Stimulated activated CD8-positive, alpha-beta memory T cell treated with anti-CD3 and anti-CD28 coated beads, Interleukin-2, amount 100 ng/mL, for 48 hours (primary cell): Measurements from ENCODE around the gene SNRPA.
"Not testable (repeated sequence)": the region's sequence is repeated elsewhere in the genome, so short reads cannot be mapped to it uniquely, and the experiment has no call there.

Source experiments
- DNase-seq, 2 donors: peaks; one replicate each; pipeline ENCODE4 v3.0.0-alpha.2; 2020; ENCODE audit warnings: low read depth in 2 of 2

The SNRPA gene

DNA sequence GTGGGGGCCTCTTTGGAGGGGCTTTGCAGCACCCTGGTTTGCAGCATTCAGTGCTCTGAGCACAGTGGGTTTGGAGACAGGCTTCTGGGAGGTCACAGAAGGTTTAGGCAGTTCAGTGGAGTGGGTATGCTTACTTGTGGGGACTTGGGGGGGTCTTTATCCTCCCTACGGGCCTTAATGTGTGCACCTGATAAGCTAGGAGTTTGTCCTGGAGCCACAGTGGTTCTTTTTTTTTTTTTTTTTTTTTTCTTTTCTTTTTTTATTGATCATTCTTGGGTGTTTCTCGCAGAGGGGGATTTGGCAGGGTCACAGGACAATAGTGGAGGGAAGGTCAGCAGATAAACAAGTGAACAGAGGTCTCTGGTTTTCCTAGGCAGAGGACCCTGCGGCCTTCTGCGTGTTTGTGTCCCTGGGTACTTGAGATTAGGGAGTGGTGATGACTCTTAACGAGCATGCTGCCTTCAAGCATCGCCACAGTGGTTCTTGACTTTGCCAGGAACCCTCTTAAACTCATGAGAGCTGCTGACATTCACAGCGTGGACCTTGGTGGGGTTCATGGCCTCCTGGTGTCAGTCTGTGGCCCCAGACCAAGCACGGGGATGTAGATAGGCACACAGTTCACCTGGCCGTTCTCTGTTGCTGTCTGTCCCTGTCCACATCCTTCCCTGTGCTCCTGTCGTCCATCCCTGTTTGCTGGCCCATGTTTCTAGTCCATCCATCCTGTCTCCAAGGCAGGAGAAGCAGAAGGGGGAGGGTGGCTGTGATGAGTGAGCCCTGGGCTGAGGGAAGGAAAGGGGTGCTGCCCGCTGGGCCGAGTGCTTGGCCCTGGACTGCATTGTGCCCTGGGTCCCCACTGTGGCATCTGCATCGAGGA lies 50.7 kb downstream of the SNRPA start:
- no peak for DNase-seq

- no peak for DNase-seq
Observed at GRCh38 chr19:40802300-40803169, 51.5 kb downstream of the SNRPA start.

DNA sequence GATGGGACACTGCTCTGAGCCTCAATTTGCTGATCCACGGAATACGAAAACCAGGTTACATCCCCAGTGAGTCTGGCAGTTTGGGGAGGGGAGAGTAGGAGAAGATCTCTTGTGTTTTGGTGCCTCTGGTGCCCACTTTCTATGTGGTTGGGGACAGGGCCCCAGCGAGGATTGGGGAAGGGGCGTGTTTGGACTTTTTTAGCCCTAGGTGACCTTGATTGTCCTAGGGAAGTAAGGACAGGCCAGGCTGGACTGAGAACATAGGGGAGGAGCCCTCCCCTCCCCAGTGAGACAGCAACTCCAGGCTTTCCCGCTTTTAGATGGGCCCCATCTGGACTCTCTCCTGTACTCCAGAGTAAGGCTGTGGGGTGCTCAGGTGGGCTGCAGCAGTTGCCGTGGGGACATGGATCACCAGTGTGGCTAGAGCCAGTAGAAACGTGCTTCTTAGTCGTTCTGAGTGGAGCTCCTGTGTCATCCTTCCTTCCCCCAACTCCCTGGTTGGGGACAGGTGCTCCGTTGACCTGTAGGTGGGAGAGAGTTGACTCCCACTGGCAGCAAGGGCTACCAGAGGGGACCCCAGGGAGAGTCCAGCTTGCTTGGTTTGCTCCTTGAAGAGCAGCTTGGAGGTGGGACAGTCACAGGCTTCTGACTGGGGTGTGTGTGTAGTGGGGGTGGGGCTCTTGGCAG lies 52.3 kb downstream of the SNRPA start:
- no peak for DNase-seq

GRCh38 chr19:40803857-40804782 lies 53.1 kb downstream of the SNRPA start:
- no peak for DNase-seq

DNA sequence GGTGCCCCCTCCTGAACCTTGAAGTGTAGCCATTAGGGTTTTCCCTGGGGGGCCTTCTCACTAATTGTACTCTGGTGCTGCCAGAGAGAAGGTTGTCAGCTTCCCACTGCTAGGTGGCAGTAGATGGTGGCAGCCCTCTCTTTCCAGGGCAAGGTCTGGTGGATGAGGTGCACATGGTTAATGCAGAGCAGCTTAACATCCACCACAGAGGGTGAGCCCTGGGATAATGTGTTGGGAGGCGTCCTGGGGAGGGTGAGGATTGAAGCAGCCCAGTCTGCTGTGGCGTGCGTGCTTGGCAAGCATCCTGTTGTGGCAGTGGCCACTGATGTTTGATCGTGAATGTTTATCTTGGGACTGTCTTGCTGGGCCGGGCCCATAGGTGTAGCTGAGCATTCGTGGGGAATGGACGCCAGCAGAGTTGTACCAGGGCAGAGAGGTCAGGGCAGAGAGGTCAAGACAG lies 53.8 kb downstream of the SNRPA start:
- DNase-seq: no peak

DNA sequence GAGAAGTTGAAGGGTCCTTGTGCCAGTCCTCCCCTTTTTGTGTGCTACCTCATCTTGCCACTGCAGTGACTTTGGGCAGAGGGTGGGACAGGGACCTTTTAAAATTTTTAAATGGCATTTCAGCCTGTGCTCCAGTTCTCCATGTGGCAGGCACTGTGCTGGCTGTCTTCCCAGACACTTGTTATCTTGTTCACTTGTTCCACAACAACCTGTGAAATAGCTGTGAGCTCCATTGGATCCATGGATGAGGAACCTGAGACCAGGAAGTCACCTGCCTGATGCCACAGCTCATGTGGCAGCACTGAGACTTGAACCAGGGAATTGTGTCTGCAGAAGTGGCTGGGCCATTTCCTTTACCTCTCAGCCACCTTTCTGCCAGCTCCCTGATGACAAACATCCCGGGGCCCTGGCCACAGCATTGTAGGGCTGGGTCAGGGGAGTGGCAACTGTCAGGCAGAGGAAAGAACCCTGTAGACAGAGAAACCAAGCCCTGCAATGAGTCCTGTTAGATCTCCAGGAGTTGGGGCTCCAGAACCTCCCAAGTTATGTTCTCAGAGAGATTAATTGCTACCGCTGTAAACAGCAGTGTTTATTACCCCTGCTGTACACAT lies 54.4 kb downstream of the SNRPA start:
- DNase-seq: no peak

DNA sequence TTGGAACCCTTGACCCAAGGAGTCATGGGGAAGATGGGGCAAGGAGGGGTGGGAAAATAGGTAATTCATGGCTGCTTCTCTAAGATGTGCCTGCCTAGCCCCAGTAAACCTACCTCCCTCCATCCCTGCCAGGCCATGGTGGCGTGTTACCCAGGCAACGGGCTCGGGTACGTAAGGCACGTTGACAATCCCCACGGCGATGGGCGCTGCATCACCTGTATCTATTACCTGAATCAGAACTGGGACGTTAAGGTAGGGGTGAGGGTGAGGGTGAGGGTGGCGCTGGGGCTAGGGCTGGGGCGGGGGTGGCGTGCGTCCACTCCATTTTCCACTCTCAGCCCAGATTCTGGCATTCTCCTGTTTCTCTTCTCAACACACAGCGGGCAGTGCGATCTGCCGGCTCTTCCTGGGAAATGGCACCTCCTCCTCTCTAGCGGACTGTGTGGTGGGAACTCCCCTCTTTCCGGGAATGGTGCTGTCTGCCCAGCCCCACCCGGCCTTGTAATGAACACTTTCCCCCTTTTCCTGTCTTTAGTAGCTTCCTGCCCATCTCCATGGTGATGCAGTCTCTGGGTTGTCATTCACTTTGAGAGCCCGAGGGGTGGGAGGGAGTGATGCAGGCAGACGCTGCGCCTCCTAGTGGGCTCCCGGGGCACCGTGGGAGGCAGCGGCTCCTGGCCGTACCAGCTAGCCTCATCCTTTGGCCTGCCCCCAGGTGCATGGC lies 55.6 kb downstream of the SNRPA start:
- DNase-seq: peak; percentile 74

DNA sequence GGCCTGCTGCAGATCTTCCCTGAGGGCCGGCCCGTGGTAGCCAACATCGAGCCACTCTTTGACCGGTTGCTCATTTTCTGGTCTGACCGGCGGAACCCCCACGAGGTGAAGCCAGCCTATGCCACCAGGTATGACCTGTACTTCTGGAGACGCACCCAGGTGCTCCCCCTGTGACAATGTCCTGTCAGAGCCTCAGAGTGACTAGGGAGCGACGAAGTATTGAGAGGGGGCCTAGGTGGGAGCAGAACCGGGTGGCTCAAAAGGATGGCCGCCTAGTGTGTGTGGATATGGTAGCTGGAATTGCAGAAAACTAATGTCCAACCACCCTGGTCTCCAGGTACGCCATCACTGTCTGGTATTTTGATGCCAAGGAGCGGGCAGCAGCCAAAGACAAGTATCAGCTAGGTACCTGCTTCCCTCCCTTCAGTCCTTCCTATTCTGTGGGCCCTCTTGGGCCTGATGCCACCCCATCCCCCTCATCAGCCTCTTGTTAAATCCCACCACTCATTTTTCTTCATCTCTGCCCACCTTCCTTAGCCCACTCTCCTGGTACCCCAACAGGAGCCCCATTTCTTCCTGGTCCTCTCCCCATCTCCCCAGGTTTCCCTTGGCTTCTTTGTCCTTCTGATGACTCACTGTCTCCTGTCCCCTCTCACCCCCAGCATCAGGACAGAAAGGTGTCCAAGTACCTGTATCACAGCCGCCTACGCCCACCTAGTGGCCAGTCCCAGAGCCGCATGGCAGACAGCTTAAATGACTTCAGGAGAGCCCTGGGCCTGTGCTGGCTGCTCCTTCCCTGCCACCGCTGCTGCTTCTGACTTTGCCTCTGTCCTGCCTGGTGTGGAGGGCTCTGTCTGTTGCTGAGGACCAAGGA lies 56.4 kb downstream of the SNRPA start:
- DNase-seq: no peak

DNA sequence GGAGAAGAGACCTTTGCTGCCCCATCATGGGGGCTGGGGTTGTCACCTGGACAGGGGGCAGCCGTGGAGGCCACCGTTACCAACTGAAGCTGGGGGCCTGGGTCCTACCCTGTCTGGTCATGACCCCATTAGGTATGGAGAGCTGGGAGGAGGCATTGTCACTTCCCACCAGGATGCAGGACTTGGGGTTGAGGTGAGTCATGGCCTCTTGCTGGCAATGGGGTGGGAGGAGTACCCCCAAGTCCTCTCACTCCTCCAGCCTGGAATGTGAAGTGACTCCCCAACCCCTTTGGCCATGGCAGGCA lies 57.0 kb downstream of the SNRPA start:
- no peak for DNase-seq

DNA sequence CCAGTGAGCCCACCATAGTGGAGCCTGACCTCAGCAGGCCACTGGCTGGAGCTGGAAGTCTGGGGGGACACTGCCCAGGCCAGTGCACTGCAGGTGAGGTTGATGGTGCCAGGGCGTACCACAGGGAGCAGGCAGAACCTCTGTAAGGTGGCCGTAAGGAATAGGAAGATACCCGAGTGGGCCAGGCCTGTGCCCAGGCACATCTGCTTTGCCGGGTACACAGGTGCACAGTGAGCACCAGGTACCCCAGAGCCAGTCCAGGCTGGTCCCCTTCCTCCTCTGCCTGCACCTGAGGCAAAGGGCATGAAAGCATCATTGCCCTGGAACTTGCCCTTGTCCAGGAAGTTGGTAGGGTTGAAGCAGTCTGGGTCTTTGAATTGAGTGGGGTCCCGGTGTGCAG lies 57.5 kb downstream of the SNRPA start:
- no peak for DNase-seq

DNA sequence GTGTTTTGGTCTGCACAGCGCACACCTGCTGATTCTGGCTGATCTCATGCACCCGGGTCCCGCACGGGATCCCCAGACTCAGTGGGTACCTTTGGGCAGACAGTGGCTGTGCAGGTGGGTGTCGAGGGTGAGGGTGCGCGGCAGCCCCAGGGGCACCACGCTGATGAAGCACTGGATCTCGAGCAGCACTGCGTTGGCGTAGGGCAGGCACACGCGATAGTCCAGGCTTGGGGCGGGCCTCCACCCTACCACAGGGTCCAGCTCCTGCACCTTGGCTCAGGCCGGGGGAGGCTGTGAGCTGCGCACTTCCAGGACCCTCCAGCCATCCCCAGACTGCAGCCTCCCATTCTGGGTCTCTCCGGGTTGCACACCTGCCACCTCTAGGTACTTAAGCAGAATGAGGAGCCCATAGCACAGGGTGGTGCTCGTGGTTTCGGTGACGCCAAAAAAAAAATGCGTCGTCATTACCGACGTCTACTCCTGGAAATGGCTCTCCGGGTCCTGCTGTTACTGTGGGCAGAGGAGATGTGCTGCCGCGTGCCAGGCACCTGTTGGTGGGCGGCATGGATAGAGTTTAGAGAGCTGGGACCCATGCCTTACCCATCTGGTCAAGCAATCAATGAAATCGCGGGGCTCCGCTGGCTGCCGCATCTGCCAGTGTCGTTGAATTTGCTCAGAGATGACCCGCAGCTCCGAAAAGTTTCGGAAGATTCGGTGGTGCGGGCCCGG lies 58.5 kb downstream of the SNRPA start:
- DNase-seq: no peak

DNA sequence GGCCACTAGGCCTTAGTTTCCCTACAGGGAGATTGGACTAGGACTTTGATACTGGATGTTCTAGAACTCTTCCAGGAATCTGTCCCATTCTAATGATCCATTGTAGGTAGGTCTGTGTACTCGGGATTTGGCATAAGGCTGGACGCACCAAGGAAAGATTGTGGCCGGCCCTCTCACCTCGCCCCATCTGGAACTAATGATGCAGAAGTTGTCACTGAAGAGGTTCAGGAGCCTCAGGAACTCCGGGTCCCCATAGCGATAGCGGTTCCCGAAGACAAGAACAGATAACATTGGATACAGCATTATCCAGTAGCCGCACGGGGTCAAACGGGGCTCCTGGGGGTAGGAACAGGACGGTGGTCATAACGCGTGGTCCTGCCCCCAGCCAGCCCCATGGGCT lies 59.2 kb downstream of the SNRPA start:
- no peak for DNase-seq

DNA sequence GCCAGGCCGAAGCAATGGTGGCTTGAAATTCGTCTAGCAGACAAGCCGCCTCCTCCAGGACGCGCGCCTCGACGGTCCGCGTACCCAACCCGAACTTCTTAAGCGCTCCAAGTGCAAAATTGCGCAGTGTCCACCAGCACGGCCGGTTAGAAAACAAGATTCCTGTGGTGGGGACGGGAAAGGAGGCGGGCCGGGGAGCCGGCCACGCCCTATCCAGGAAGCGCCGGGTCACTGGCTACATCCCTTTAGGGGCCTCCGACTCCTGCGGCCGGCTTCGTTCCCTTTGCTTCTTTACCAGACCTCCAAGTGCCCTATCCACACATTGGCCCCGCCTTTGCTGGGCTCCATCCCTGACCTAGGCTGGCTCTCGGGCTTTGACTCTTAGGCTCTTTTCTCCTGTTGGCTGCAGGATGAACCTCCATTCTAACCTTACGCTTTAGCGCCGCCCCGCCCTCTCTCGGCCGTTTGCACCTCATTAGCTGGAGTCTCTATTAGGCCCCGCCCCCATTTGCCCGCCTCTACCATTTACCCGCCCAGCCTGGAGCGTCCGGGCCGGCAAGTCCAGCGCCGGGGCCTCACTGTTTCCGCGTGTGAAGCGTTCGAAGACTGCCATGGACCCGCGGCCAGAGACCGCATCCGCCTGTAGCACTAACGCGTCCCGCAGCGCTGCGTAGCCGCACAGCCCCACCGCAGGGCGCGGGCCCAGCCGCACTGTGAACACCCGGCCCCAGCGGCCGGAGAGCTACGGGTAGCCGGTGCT lies 59.8 kb downstream of the SNRPA start:
- not testable (repeated sequence) for DNase-seq

DNA sequence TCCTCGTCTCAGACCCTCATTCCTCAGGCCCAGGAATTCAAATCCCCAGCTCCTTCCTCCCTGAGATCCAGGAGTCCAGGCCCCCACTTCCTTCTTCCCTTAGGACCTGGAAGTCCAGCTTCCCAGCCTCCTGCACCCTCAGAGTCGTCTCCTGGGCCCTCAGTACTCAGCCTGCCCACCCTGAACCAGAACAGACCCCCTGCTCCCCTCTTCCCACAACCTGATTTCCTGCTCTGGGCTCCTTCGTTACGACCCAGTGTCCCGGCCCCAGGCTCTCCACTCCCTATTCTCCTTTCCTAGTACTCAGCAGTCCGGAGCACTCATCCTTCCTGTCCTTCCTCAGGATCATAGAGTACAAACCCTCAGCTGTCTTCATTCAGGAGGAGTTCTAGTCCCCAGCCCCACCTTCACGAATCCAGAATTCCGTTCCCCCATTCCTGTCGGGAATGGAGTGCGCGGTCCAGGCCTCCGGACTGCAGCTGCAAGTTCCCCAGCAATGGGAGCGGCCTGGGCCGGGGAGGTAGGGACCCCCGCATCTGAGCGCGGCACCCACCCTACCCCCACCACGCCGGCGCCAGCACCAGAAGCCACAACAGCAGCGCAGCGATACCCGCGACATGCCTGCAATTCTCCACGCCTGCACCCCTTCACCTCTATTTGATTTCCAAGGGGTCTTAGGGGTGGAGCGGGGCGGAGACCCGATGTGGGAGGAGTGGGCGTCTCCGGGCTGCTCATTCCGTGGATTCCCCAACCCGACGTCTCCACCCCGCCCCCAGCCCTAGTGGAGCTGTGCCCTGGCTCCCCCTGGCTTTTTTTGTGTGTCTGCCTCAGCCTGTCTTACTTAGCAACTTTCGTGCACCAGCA lies 60.7 kb downstream of the SNRPA start:
- no peak for DNase-seq

GRCh38 chr19:40812571-40812970 lies 61.6 kb downstream of the SNRPA start:
- DNase-seq: not testable (repeated sequence)

DNA sequence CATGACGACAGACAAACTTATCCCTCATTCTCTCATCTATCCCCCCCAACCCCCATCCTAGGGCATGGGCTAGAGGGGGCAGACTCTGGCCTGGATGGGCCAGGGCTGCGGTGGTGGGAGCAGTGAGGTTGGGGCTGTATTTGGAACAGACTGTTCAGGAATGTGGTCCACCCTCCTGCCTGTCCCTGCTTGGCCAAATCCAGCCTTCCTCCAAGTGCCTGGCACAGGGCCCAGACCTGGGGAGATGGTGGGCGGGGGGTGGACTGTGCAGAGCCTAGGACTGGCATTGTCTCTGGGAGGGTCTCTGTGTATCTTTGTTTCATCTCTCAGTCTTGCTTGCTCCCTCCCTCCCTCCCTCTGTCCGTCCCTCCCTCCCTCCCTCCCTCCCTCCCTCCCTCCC lies 62.2 kb downstream of the SNRPA start:
- DNase-seq: no peak
